ENCODE results near the gene KCNK16. TPM values are rescaled to one million over a fixed set of nuclear protein-coding genes. Genes with fewer than 3 reads are reported as not detected.

Gene KCNK16
- total and polyA plus RNA-seq, 2 of the 8 experiments (the other 6 are each of a cell fraction or from before 2014, with no cell fraction given), result not detected

DNA sequence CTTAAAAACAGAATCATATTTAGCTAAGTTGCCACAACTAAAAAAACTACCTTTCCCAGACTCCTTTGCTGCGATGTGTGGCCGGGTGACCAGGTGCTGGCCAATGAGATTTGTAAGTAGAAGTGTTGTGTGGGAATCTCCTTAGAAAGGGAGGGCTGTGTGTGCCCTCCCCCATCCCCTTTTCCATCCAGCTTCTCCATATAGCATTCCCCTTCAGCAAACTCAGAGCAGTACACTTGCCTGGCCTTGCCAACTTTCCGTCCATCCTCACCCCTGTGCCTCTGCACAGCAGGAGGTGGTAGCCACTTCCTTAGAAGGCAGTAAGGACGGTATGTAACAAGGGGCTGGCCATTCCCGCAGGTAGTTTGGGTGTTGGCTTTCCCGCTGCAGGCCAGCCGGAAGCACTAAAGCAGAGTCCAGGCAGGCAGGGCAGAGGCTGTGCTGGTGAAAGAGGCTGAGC is 22.3 kb upstream of the KCNK16 start:
- Histone ChIP-seq H3K4me2 (ENCODE audit: insufficient read depth in 1 of 2, low read depth in 2 of 2, low read length in 2 of 2) (peak overlapping the region in 1 of 2 experiments; percentile 53; a peak in 2 of 4 replicates), H2BK15ac (ENCODE audit: low read length) (0 out of 2 replicates have a peak overlapping the region, but pooled peaks have one; percentile 50), H4K91ac (replicated peaks; ENCODE audit: insufficient read length, low read length) (peak overlapping the region; percentile 79), H2AFZ (ENCODE audit: low read length) (peak overlapping the region; percentile 97), H3K79me1 (ENCODE audit: low read depth, low read length) (no peaks in the 10 kb centered on the region), H3K27ac (ENCODE audit: low read depth, low read length) (no peak overlapping the region), H3K9ac (replicated peaks in 1 of 4; ENCODE audit: extremely low read depth in 1 of 4, low read depth in 3 of 4, low read length in 3 of 4) (no peak overlapping the region), H3K56ac (replicated peaks; ENCODE audit: insufficient read length, low read depth, low read length) (no peak overlapping the region), H3K4ac (replicated peaks; ENCODE audit: insufficient read length, low read depth, low read length) (no peak overlapping the region), H2BK20ac (ENCODE audit: low read length) (no peak overlapping the region), H3K4me1 (replicated peaks in 1 of 4; ENCODE audit: control insufficient read depth in 3 of 4, insufficient read depth in 4 of 4, low read length in 3 of 4) (peaks cover 5 to 13% (median 10%) of the 10 kb centered on the region in 4 experiments), H3K18ac (ENCODE audit: extremely low read depth, low read length) (no peak overlapping the region), H2AK5ac (ENCODE audit: low read depth, low read length) (no peak overlapping the region), H4K8ac (ENCODE audit: extremely low read depth, insufficient read depth, low read length) (no peak overlapping the region; the same call in none of the 2 replicates), H3K36me3 (ENCODE audit: control insufficient read depth in 2 of 4, insufficient read depth in 4 of 4, low read length in 3 of 4) (no peaks in the 10 kb centered on the region), H2BK120ac (replicated peaks; ENCODE audit: low read depth, low read length) (no peak overlapping the region), H2BK5ac (ENCODE audit: low read depth, low read length) (peak overlapping the region; percentile 30), H4K20me1 (replicated peaks in 1 of 2; ENCODE audit: control insufficient read depth in 1 of 2, insufficient read depth in 2 of 2, low read length in 2 of 2) (no peaks in the 10 kb centered on the region), H2BK12ac (ENCODE audit: low read depth, low read length) (peak overlapping the region; percentile 45; the same call in 1 of the 2 replicates), H3K4me3 (ENCODE audit: extremely low read depth in 1 of 4, insufficient read depth in 2 of 4, low read depth in 3 of 4, low read length in 4 of 4) (no peak overlapping the region), H3K23me2 (ENCODE audit: low read depth, low read length) (no peaks in the 10 kb centered on the region), H3K79me2 (ENCODE audit: control insufficient read depth in 1 of 2, insufficient read depth in 2 of 2, low read length in 2 of 2) (no peaks in the 10 kb centered on the region), H3K9me3 (ENCODE audit: insufficient read depth in 2 of 2, low read depth in 1 of 2, low read length in 1 of 2) (no peaks in the 10 kb centered on the region), H3K27me3 (replicated peaks in 1 of 4; ENCODE audit: control insufficient read depth in 3 of 4, extremely low read depth in 1 of 4, insufficient read depth in 3 of 4, low read length in 3 of 4) (0 out of 7 replicates have a peak, but pooled peaks cover 0 to 2% (median 0%) of the 10 kb centered on the region in 4 experiments), H3K23ac (ENCODE audit: insufficient read length) (no peak overlapping the region), H4K5ac (ENCODE audit: insufficient read length, low read depth, low read length) (no peak overlapping the region), H3K14ac (ENCODE audit: insufficient read length) (no peak overlapping the region)
- FAIRE-seq, result peak; percentile 52
- ChIA-PET POLR2A (ENCODE audit: partially characterized antibody) (no interaction called here), CTCF (ENCODE audit: partially characterized antibody) (interaction anchor here (2.3 to 10.6 kb wide), 2 partner anchors 10 to 17 kb away, joined by 6 to 89 read pairs; no protein-coding TSS in a partner anchor)
- 82% methylated on average over 7 of the region's 7 CpGs; no CpG with 5 or more reads in 1 of the 2 experiments for WGBS, 2 experiments (ENCODE audit: extremely low coverage in 1 of 2, insufficient coverage in 1 of 2, insufficient read length in 1 of 2, insufficient replicate concordance in 2 of 2, low coverage in 1 of 2, low lambda C conversion rate in 2 of 2, missing lambda C conversion rate in 1 of 2)
- DNase-seq (ENCODE audit: low read depth in 1 of 2, low spot score in 2 of 2), result peak in 1 of 2 experiments; percentile 74
- TF ChIP-seq YY1 (IDR thresholded peaks at IDR 0.05; ENCODE audit: low read depth, low read length), result no peak
